Left cardiac atrium (tissue), 4 donors: Measurements from ENCODE around the gene COL9A3. TPM values are rescaled to one million over a fixed set of nuclear protein-coding genes. Genes with fewer than 3 reads are reported as not detected.

Source experiments
- ATAC-seq, 2 donors: fragments of 200-7000 bp; cut with Tn5 transposase; one replicate each; pipeline ENCODE4 v1.9.1; 2020; ENCODE audit warnings: mild to moderate bottlenecking in 2 of 2, moderate library complexity in 2 of 2
- DNase-seq: peaks from one replicate; pipeline ENCODE4 v3.0.0-alpha.2; 2020
- intact Hi-C, 2 donors: fragments of 100-400 bp; cut with DNase I; formaldehyde crosslinking; loops; one replicate each; pipeline versions ENCODE4 v1.14.1 to v1.15.1; 2022 to 2023
- total RNA-seq, 2 donors: library from RNA; stranded (reverse); fragmentation: NEBNext Ultra II Directional; extraction: Animal tissue kit (Norgen Biotek cat#: 25700); gene quantifications; one replicate each; pipeline ENCODE4 v1.2.1, GENCODE V29; 2021
- donor health status: DM: no; HTN: yes; CAD: no.
- donor health status: DM: no; HTN: yes; CAD: no; lungs with severe emphysema.
- donor health status: DM: yes; HTN: yes; CAD: no.
- donor health status: Dilated cardiomyopathy.

COL9A3 gene
- total RNA-seq, 2 donors from 2014 or later: 4.0 to 4.7 TPM

DNA sequence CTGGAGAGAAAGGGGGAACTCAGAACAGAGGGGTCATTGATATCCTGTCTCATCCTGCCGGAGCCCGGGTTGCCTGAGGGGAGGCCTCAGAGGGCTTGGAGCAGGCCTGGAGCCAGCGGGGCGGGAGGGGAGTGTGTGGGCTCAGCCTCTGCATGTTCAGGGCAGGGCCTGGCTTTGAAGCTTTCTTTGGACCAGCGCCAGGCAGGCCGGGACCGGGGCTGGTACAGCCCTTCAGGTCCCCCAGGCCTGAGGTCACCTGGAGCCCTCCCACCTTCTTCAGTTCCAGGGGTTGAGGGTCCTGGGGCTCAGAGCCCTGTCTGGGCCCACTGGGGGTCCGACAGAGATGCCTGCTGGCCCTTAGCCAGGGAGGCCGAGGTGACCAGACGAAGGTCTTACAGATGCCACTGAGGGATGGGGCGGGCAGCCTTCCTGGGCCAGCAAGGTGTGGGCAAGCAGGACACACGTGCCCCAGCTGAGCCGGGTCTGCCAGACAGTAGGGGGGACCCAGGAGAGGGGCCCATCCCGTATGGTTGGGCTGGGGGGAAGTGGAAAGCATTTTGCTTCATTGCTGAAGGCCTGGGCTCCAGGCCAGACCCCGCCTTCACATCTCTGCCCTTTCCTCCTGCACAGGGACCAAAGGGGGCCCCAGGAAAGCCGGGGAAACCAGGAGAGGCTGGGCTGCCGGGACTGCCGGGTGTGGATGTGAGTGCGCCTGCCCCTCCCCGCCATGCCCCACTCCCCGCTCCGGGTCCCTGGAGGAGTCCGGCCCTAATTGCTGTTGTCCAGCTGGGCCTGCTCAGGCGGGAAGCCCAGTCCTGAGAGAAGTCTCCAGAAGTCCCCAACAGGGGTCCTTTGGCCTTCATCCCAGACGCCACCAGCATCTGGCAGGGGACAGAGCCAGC is 2.0 kb downstream of the COL9A3 start:
- ATAC-seq: peak; percentile 55 to 57
- peak; percentile 86 for DNase-seq
- intact Hi-C loops: no loop called here

GRCh38 chr20:62819494-62820174 is 2.8 kb downstream of the COL9A3 start:
- intact Hi-C loops: no loop called here
- ATAC-seq (peak; percentile 7 to 8), DNase-seq (no peak)

DNA sequence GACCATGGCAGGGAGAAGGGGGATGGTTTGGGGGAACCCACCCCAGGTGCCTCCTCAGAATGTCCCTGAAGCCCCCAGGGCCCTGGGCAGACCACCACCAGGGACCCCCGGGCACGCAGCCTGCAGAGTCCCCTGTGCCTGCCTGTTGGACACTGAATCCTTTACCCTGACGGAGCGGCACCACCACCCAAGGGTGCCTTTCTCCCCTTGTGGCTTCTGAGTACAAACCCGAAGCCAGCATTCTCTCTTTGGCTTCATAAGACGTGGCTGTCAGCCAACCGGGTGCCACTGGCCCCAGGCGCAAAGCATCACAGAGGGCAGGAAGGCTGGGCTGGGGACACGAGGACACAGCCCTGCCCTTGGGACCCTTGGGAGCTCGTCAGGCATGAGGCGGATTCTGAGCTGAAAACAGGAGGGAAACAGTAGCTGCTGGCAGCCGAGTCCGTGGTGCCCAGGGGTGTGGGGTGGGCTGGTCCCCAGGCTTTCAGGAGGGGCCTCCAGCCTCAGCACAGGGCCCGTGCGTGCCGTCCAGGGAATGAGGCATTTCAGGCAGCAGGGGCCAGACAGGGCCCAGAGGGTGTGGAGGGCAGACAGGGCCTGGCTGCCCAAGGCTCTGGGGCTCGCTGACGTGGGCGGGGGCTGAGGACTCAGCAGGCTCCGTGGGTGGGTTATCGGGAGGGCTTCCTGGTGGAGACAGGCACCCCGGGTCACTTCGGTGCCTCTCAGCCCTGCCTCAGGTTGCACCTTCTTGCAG is 3.5 kb downstream of the COL9A3 start:
- intact Hi-C loops: no loop called here
- DNase-seq: no peak
- no peak for ATAC-seq

DNA sequence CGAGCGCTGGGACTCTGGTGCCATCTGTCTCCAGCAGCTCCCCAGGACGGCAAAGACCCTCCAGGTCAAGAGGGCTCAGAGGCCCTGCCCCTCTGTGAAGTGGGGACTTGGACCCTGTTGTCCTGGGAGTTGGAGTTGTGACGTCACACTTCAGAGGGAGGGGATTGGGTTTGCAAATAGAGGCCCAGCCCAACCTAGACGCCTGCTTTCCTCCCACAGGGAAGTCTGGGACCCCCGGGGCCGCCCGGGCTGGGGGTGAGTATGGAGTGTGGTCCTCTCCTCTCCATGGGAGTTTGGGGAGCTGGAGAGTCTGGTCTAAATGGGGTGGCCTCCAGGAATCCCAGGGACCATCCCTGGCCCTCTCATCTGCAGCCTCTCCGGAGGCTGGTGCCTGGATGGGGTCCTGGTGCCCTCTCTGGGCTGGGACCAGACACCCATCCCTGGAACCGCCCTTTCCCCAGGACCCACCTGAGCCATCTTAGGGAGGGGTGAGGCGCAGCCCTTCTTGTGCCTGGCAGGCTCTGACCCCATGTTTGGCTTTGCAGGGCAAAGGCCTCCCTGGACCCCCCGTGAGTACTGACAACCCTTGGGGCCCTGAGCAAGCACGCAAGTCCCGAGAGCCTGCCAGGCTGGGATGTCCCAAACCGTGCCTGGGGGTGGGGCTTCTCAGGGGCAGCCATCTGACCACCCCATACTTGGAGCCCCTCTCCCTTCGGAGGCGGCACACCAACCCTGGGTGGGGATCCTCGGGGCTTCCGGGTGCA is 4.3 kb downstream of the COL9A3 start:
- no peak for DNase-seq
- intact Hi-C loops: no loop called here
- no peak for ATAC-seq

DNA sequence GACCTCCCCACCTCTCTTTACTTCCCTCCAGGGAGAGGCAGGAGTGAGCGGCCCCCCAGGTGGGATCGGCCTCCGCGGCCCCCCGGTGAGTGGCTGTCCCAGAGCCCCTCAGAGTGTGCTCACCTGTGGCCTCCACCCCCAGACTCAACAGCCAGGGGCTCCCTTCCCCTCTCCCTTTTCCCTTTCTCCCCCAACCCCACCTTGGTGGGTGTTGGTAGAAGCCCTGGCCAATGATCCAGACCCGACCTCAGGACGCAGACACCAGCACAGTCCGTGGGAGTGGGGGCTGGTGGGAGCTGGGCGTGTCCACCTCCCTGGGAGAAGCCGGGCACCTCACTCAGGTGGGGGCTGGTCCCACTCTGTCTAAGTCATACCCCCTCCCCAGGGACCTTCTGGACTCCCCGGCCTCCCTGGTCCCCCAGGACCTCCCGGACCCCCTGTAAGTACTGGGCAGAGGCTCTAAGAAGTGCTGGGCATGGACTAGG is 4.9 kb downstream of the COL9A3 start:
- DNase-seq: no peak
- ATAC-seq: no peak
- intact Hi-C loops: no loop called here

DNA sequence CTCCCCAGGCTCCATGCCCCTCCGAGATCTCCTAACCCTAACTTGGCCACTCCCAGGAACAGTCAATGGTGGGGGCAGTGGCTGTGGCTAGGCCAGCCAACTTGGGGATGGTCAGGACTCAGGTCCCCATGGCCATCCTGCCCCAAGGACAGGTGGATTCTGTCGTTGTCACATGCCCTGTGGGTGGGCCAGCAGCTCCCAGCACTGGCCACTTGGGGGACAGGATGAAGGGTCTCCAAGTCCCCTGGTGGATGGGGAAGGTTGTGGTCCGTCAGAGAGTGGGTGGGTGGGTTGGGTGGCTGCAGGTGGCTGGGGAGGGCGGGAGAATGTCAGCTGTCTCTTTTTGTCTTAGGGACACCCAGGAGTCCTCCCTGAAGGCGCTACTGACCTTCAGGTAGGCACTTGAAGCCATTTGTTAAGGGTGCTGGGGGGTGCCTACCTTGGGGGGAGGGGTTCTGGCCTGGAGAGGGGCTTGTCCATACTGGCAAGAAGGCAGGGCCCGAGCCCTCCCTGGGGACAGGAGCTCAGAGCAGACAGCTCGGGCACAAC is 5.5 kb downstream of the COL9A3 start:
- ATAC-seq (no peak), DNase-seq (no peak)
- intact Hi-C loops: no loop called here

GRCh38 chr20:62822788-62823651 is 6.2 kb downstream of the COL9A3 start:
- ATAC-seq (no peak), DNase-seq (no peak)
- intact Hi-C loops: no loop called here

DNA sequence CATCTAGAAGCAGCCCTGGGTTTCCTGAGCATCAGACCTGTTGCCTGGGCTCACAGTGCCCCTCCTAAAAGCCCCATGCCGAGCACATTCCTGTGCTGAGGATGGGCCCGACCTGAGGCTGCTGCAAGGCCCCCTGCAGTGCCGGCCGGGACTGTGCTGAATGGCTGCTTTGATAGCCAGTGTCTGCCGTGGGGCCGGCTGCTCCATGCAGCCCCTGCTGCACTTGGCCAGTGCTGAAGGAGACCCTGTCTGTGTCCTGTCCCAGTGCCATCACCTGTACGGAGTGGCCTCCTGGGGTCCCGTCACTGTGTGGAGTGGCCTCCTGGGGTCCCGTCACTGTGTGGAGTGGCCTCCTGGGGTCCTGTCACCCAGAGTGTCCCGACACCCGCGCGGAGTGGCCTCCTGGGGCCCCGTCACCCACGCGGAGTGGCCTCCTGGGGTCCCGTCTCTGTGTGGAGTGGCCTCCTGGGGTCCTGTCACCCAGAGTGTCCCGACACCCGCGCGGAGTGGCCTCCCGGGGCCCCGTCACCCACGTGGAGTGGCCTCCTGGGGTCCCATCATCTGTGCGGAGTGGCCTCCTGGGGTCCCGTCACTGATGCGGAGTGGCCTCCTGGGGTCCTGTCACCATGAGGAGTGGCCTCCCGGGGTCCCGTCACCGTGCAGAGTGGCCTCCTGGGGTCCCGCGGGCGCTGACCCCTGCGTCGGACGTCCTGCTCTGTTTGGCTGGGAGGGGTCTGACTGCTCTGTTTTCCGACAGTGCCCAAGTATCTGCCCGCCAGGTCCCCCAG is 7.0 kb downstream of the COL9A3 start:
- ATAC-seq: no peak
- DNase-seq: no peak
- intact Hi-C loops: no loop called here

DNA sequence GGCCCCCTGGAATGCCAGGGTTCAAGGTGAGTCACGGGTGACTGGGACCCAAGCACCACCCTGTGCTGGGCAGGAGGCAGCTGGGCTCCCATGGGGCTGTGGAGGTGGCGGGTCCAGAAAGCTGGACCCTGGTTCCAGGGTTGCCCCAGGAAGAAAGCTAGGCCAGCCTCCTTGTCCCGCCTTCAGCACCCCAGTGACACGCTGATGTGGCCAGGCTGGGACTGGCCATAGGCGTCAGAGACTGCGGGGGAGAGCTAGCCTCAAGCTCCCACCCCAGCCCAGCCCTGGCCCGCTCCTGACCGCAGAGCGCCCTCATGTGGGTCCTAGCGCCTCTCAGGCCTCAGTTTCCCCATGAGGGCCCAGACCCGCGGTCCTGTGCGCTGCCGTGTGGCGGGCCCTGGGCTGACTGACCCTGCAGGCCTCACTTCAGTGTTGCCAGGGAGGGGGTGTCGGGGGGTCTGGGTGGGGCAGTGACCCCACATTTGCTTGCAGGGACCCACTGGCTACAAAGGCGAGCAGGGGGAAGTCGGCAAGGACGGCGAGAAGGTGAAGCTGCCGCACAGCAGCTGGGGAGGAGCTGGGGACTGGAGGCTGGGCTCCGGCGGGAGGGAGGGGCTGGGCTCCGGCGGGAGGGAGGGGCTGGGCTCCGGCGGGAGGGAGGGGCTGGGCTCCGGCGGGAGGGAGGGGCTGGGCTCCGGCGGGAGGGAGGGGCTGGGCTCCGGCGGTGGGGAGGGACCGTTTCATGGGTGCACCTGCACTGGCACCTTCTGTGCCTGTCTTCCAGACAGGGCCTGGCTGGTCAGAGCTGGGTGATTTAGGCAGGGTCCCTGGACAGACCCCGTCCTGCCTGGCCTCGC is 7.9 kb downstream of the COL9A3 start:
- DNase-seq (no peak), ATAC-seq (peak; percentile 74 to 79)
- intact Hi-C loops: no loop called here

GRCh38 chr20:62825333-62825985 is 8.6 kb downstream of the COL9A3 start:
- intact Hi-C loops: no loop called here
- DNase-seq (no peak), ATAC-seq (peak; percentile 2 to 13)

GRCh38 chr20:62825986-62826645 is 9.3 kb downstream of the COL9A3 start:
- peak; percentile 14 for DNase-seq
- intact Hi-C loops: no loop called here
- ATAC-seq: no peak

GRCh38 chr20:62826646-62827310 is 9.9 kb downstream of the COL9A3 start:
- no peak for DNase-seq
- intact Hi-C loops: no loop called here

GRCh38 chr20:62827311-62828038 is 10.6 kb downstream of the COL9A3 start:
- intact Hi-C loops: no loop called here
- DNase-seq: peak; percentile 18
- ATAC-seq: no peak

More at GRCh38 chr20:62826646-62827310, 9.9 kb downstream of the COL9A3 start:
- no peak for ATAC-seq

GRCh38 chr20:62828051-62828450 is 11.2 kb downstream of the COL9A3 start:
- ATAC-seq (no peak), DNase-seq (no peak)
- intact Hi-C loops: no loop called here
